ENCODE data around the gene CYP26A1. TPM values are rescaled to one million over a fixed set of nuclear protein-coding genes. Genes with fewer than 3 reads are reported as not detected.

Gene CYP26A1
- polyA plus RNA-seq, 1 donor = not detected

- no peak for DNase-seq (ENCODE audit: low read depth)
These were observed 8.6 kb upstream of the CYP26A1 start for GRCh38 chr10:93064874-93065660.

- DNase-seq (ENCODE audit: low read depth) = no peak
These were observed 7.8 kb upstream of the CYP26A1 start for GRCh38 chr10:93065675-93066543.

- DNase-seq (ENCODE audit: low read depth) = no peak
These were observed 7.2 kb upstream of the CYP26A1 start for GRCh38 chr10:93066544-93066913.

GRCh38 chr10:93067443-93068365 is 6.0 kb upstream of the CYP26A1 start:
- no peak for DNase-seq (ENCODE audit: low read depth)

GRCh38 chr10:93068411-93069244 is 5.1 kb upstream of the CYP26A1 start:
- DNase-seq (ENCODE audit: low read depth) = no peak

GRCh38 chr10:93069245-93069561 is 4.5 kb upstream of the CYP26A1 start:
- DNase-seq (ENCODE audit: low read depth) = no peak

GRCh38 chr10:93070378-93071176 is 3.1 kb upstream of the CYP26A1 start:
- no peak for DNase-seq (ENCODE audit: low read depth)

GRCh38 chr10:93071177-93071472 is 2.6 kb upstream of the CYP26A1 start:
- no peak for DNase-seq (ENCODE audit: low read depth)

- no peak for DNase-seq (ENCODE audit: low read depth)
These were observed 1.9 kb upstream of the CYP26A1 start for GRCh38 chr10:93071674-93072224.

GRCh38 chr10:93072225-93072712 is 1.4 kb upstream of the CYP26A1 start:
- DNase-seq (ENCODE audit: low read depth) = no peak

GRCh38 chr10:93072713-93073538 is 767 bp upstream of the CYP26A1 start:
- DNase-seq (ENCODE audit: low read depth) = no peak

- no peak for DNase-seq (ENCODE audit: low read depth)
These were observed 479 bp downstream of the CYP26A1 start for GRCh38 chr10:93074147-93074596.

- no peak for DNase-seq (ENCODE audit: low read depth)
These were observed 1.1 kb downstream of the CYP26A1 start for GRCh38 chr10:93074597-93075368.

GRCh38 chr10:93075369-93076221 is 1.9 kb downstream of the CYP26A1 start:
- DNase-seq (ENCODE audit: low read depth) = no peak

- no peak for DNase-seq (ENCODE audit: low read depth)
These were observed 3.2 kb downstream of the CYP26A1 start for GRCh38 chr10:93076871-93077270.

- DNase-seq (ENCODE audit: low read depth) = no peak
These were observed 4.2 kb downstream of the CYP26A1 start for GRCh38 chr10:93077860-93078337.
